Measurements from ENCODE around the gene EVC2.

- TF ChIP-seq CTCF (IDR thresholded peaks at IDR 0.05) (no peak), POLR2A (IDR thresholded peaks at IDR 0.05; ENCODE audit: low read depth) (no peak), EP300 (IDR thresholded peaks at IDR 0.05) (no peak), POLR2AphosphoS5 (IDR thresholded peaks at IDR 0.05) (no peak)
Observed at GRCh38 chr4:5707366-5707765, 993 bp downstream of the EVC2 start.

Measured in esophagus muscularis mucosa (tissue), 4 donors.